NCI-H2196 (cell line): ENCODE data around the gene SP7.
"Not testable (repeated sequence)": the region's sequence is repeated elsewhere in the genome, so short reads cannot be mapped to it uniquely, and the experiment has no call there.

ENCODE experiments used
- DNase-seq: peaks from one replicate; lab custom pipeline; 2025; ENCODE audit not compliant: unreplicated experiment; lab: John Stamatoyannopoulos, UW

Gene SP7

GRCh38 chr12:53324113-53324778 lies 11.9 kb downstream of the SP7 start:
- DNase-seq, result peak; percentile 45

- DNase-seq, result no peak
Observed at GRCh38 chr12:53320352-53321195, 15.6 kb downstream of the SP7 start.

- DNase-seq, result no peak
Observed at GRCh38 chr12:53313996-53314395, 22.2 kb downstream of the SP7 start.

GRCh38 chr12:53308276-53308675 lies 27.9 kb downstream of the SP7 start:
- DNase-seq, result no peak

- no peak for DNase-seq
Observed at GRCh38 chr12:53306826-53307225, 29.3 kb downstream of the SP7 start.

- no peak for DNase-seq
Observed at GRCh38 chr12:53302903-53303302, 33.3 kb downstream of the SP7 start.

- no peak for DNase-seq
Observed at GRCh38 chr12:53300187-53300586, 36.0 kb downstream of the SP7 start.

- DNase-seq, result peak; percentile 94
Observed at GRCh38 chr12:53299454-53300180, 36.5 kb downstream of the SP7 start, which contains the start of gene MYG1. MYG1 (plus strand) TSS chr12:53299695; CDS start chr12:53299738, 43 bp downstream.

GRCh38 chr12:53299101-53299453 lies 37.1 kb downstream of the SP7 start:
- no peak for DNase-seq

GRCh38 chr12:53298164-53298563 lies 38.0 kb downstream of the SP7 start:
- DNase-seq, result no peak

GRCh38 chr12:53297106-53297505 lies 39.0 kb downstream of the SP7 start:
- DNase-seq, result not testable (repeated sequence)

- no peak for DNase-seq
Observed at GRCh38 chr12:53295891-53296219, 40.3 kb downstream of the SP7 start.

GRCh38 chr12:53295070-53295890 lies 40.9 kb downstream of the SP7 start, which contains the start of gene PFDN5:
PFDN5 (plus strand) TSS chr12:53295542; CDS start chr12:53295568, 26 bp downstream.
- peak; percentile 89 for DNase-seq

- peak; percentile 87 for DNase-seq
Observed at GRCh38 chr12:53292426-53292825, 43.7 kb downstream of the SP7 start.

GRCh38 chr12:53290661-53291060 lies 45.5 kb downstream of the SP7 start:
- DNase-seq, result no peak

- no peak for DNase-seq
Observed at GRCh38 chr12:53289891-53290290, 46.3 kb downstream of the SP7 start.

- DNase-seq, result no peak
Observed at GRCh38 chr12:53288322-53288721, 47.8 kb downstream of the SP7 start.

- DNase-seq, result peak; percentile 48
Observed at GRCh38 chr12:53287741-53288216, 48.4 kb downstream of the SP7 start.

- DNase-seq, result no peak
Observed at GRCh38 chr12:53286448-53286847, 49.7 kb downstream of the SP7 start.

GRCh38 chr12:53279888-53280498 lies 56.2 kb downstream of the SP7 start:
- no peak for DNase-seq
